Endothelial cell of umbilical vein (primary cell): Measurements from ENCODE around the gene RPS21. TPM values are rescaled to one million over a fixed set of nuclear protein-coding genes. Genes with fewer than 3 reads are reported as not detected.

Source experiments
- BruUV-seq: library from RNA; stranded (reverse); fragments of 400-500 nt; replicated peaks from 2 replicates; lab custom pipeline; 2021; lab: Mats Ljungman, UMichigan
- CTCF ChIA-PET: fragments of 300-600, 350-600 bp; sonication (Branson Sonifier 250); formaldehyde crosslinking; loops from one replicate; lab custom pipeline; 2021; ENCODE audit warnings: antibody characterized with exemption, inconsistent platforms; lab: Charles Lee
- POLR2A ChIA-PET: fragments of 300-600, 350-600 bp; sonication (Branson Sonifier 250); formaldehyde crosslinking; loops from one replicate; lab custom pipeline; 2021; ENCODE audit warnings: antibody characterized with exemption, inconsistent platforms; lab: Charles Lee
- DNase-seq: peaks from one replicate; pipeline ENCODE4 v3.0.0-alpha.2; 2011; ENCODE audit warnings: low read depth, low spot score
- FAIRE-seq: peaks from 2 replicates; lab custom pipeline; 2011; peaks lifted over from hg19 to GRCh38; lab: Jason Lieb, UNC
- H2AFZ ChIP-seq: 2 replicates; pipeline ENCODE4 v1.6.0; 2012; ENCODE audit warnings: low read depth, low read length, control low read depth, inconsistent platforms
- H3K27ac ChIP-seq: 2 replicates; pipeline ENCODE4 v1.5.1; 2011; ENCODE audit warnings: low read depth, mild to moderate bottlenecking, control low read depth, low read length, moderate library complexity; ENCODE audit not compliant: insufficient read depth
- H3K27me3 ChIP-seq, 2 experiments: 2 replicates each; pipeline versions ENCODE4 v1.6.0 to v1.6.1; 2011; ENCODE audit warnings: low read length in 2 of 2, mixed read lengths in 1 of 2; ENCODE audit not compliant: control insufficient read depth in 2 of 2, insufficient read depth in 2 of 2
- H3K36me3 ChIP-seq, 2 experiments: 2 replicates in 1 of 2; 3 replicates in 1 of 2; pipeline ENCODE4 v1.5.1; 2011; ENCODE audit warnings: low read length in 2 of 2, mild to moderate bottlenecking in 1 of 2, moderate library complexity in 1 of 2; ENCODE audit not compliant: control insufficient read depth in 2 of 2, insufficient read depth in 2 of 2; ENCODE audit errors: extremely low read depth in 1 of 2
- H3K4me1 ChIP-seq: 3 replicates; pipeline ENCODE4 v1.5.1; 2011; ENCODE audit warnings: mild to moderate bottlenecking, low read length; ENCODE audit not compliant: control insufficient read depth, insufficient read depth; ENCODE audit errors: extremely low read depth
- H3K4me2 ChIP-seq: 2 replicates; pipeline ENCODE4 v1.6.1; 2011; ENCODE audit warnings: low read length, control low read depth, mixed read lengths; ENCODE audit not compliant: insufficient read depth
- H3K4me3 ChIP-seq, 3 experiments: fragments of 200-600 bp in 1 of 3; sonication (generic), shearing (Covaris generic) in 1 of 3; replicated peaks in 1 of 3; 2 replicates each; pipeline ENCODE4 v1.5.1; 2011 to 2016; ENCODE audit warnings: control low read depth in 3 of 3, low read length in 3 of 3, mild to moderate bottlenecking in 2 of 3, inconsistent platforms in 1 of 3, low read depth in 1 of 3, moderate library complexity in 1 of 3; ENCODE audit not compliant: insufficient read depth in 1 of 3
- H3K79me2 ChIP-seq: 2 replicates; pipeline ENCODE4 v1.6.0; 2012; ENCODE audit warnings: low read length, inconsistent platforms; ENCODE audit not compliant: control insufficient read depth, insufficient read depth
- H3K9ac ChIP-seq: replicated peaks from 2 replicates; pipeline ENCODE3; 2011; ENCODE audit warnings: low read length, control low read depth; ENCODE audit not compliant: insufficient read depth; ENCODE audit errors: extremely low read depth
- H3K9me1 ChIP-seq: replicated peaks from 3 replicates; pipeline ENCODE4 v1.6.0; 2011; ENCODE audit warnings: mild to moderate bottlenecking, low read length; ENCODE audit not compliant: control insufficient read depth, insufficient read depth; ENCODE audit errors: extremely low read depth
- H3K9me3 ChIP-seq: replicated peaks from 2 replicates; pipeline ENCODE4 v1.5.1; 2012; ENCODE audit warnings: low read length, inconsistent platforms; ENCODE audit not compliant: control insufficient read depth, insufficient read depth
- H4K20me1 ChIP-seq: replicated peaks from 2 replicates; pipeline ENCODE3; 2011; ENCODE audit warnings: mild to moderate bottlenecking, low read length; ENCODE audit not compliant: control insufficient read depth, insufficient read depth; ENCODE audit errors: extremely low read depth
- CTCF ChIP-seq, 2 donors: IDR thresholded peaks; 1 replicate in 1 of 2; 2 replicates in 1 of 2; pipeline ENCODE4 v1.5.1; 2011; ENCODE audit warnings: low read length in 2 of 2, mild to moderate bottlenecking in 2 of 2, moderate library complexity in 2 of 2, control low read depth in 1 of 2, inconsistent platforms in 1 of 2, low read depth in 1 of 2; ENCODE audit not compliant: insufficient read depth in 1 of 2; ENCODE audit errors: extremely low read depth in 1 of 2
- EZH2 ChIP-seq: IDR thresholded peaks from 2 replicates; pipeline ENCODE4 v1.6.1; 2012; ENCODE audit warnings: borderline replicate concordance, low read depth, mild to moderate bottlenecking, moderate library complexity, low read length, inconsistent platforms; ENCODE audit not compliant: severe bottlenecking
- FOS ChIP-seq: IDR thresholded peaks from 2 replicates; pipeline ENCODE4 v1.6.1; 2011; ENCODE audit warnings: mild to moderate bottlenecking, low read length, moderate library complexity, borderline replicate concordance; ENCODE audit not compliant: insufficient read depth
- GATA2 ChIP-seq: IDR thresholded peaks from 2 replicates; pipeline ENCODE4 v1.7.0; 2011; ENCODE audit warnings: low read depth, mild to moderate bottlenecking, moderate library complexity, mixed read lengths, low read length; ENCODE audit not compliant: insufficient read length, insufficient read depth
- JUN ChIP-seq: IDR thresholded peaks from 2 replicates; pipeline ENCODE4 v1.6.1; 2011; ENCODE audit warnings: borderline replicate concordance, low read depth; ENCODE audit not compliant: insufficient read length, insufficient read depth
- MAX ChIP-seq: IDR thresholded peaks from 2 replicates; pipeline ENCODE4 v1.6.1; 2011; ENCODE audit not compliant: insufficient read depth, insufficient read length
- MYC ChIP-seq: IDR thresholded peaks from one replicate; pipeline ENCODE4 v1.6.1; 2011; ENCODE audit warnings: mild to moderate bottlenecking, low read depth, low read length
- POLR2A ChIP-seq: IDR thresholded peaks from 2 replicates; pipeline ENCODE4 v1.6.1; 2012; ENCODE audit warnings: low read depth, mild to moderate bottlenecking, control low read depth, low read length
- POLR2AphosphoS5 ChIP-seq: IDR thresholded peaks from 2 replicates; pipeline ENCODE4 v1.6.1; 2012; ENCODE audit warnings: low read depth, mild to moderate bottlenecking, control low read depth, low read length, moderate library complexity; ENCODE audit not compliant: insufficient read depth
- dilution Hi-C: fragments of 300-500 bp; cut with MboI; formaldehyde crosslinking; loops from one replicate; pipeline ENCODE4 v1.15.0; 2019; ENCODE audit warnings: low sequenced_read_pairs; ENCODE audit not compliant: extremely low pct_ligation_motif_present
- intact Hi-C: fragments of 100-400 bp; cut with micrococcal nuclease; formaldehyde crosslinking; loops from one replicate; pipeline ENCODE4 v1.10.0; 2022
- polyA plus RNA-seq, 4 experiments: library from polyadenylated mRNA; depleted of rRNA in 3 of 4; stranded (reverse) in 3 of 4; unstranded in 1 of 4; fragments of >200 nt; gene quantifications; 2 replicates each; pipeline versions ENCODE4 v1.2.1 to v1.2.3, GENCODE V29; 2011 to 2012; ENCODE audit warnings: missing spikeins in 1 of 4
- total RNA-seq: library from RNA; stranded (reverse); gene quantifications from 2 replicates; pipeline ENCODE4 v1.2.3, GENCODE V29; 2021

The RPS21 gene
- total and polyA plus RNA-seq, 2 donors (not counting 3 experiments of a cell fraction or from before 2014, with no cell fraction given), result 1,644 to 7,710 TPM

GRCh38 chr20:62421716-62421990 is 34.8 kb downstream of the RPS21 start:
- dilution Hi-C loops (no loop called here), intact Hi-C loops (no loop called here)

More at GRCh38 chr20:62421716-62421990, 34.8 kb downstream of the RPS21 start:
- CTCF ChIA-PET, result no interaction called here
- DNase-seq (no peak), FAIRE-seq (no peak)
- H4K20me1 ChIP-seq, result no peaks in the 10 kb centered on the region
- no peaks in the 10 kb centered on the region for H3K9me1 ChIP-seq
- no peak overlapping the region for H3K4me2 ChIP-seq
- H3K27me3 ChIP-seq, result no peaks in the 10 kb centered on the region
- H3K4me1 ChIP-seq, result no peaks in the 10 kb centered on the region
- no peak overlapping the region for H2AFZ ChIP-seq
- no peak overlapping the region for H3K27ac ChIP-seq
- BruUV-seq, result no TSS peak
- no peaks in the 10 kb centered on the region for H3K9me3 ChIP-seq
- no peak overlapping the region for H3K9ac ChIP-seq
- no peaks in the 10 kb centered on the region for H3K79me2 ChIP-seq
- H3K36me3 ChIP-seq, result no peaks in the 10 kb centered on the region
- POLR2A ChIA-PET, result no interaction called here
- H3K4me3 ChIP-seq, result no peak overlapping the region
- TF ChIP-seq MYC (no peak), GATA2 (no peak), CTCF (IDR thresholded peaks at IDR 0.05; ENCODE audit: extremely low read depth in 1 of 2, insufficient read depth in 1 of 2, low read depth in 1 of 2, low read length in 2 of 2) (no peak), MAX (no peak), POLR2AphosphoS5 (no peak), FOS (no peak), JUN (no peak), EZH2 (no peak), POLR2A (no peak)
